ENCODE data around the gene HAGH. TPM values are rescaled to one million over a fixed set of nuclear protein-coding genes. Genes with fewer than 3 reads are reported as not detected.
A peak's percentile ranks its signal among the peaks of the same experiment; 100 is the strongest.

HAGH gene
- total RNA-seq, 1 donor from 2014 or later = 57.0 TPM

DNA sequence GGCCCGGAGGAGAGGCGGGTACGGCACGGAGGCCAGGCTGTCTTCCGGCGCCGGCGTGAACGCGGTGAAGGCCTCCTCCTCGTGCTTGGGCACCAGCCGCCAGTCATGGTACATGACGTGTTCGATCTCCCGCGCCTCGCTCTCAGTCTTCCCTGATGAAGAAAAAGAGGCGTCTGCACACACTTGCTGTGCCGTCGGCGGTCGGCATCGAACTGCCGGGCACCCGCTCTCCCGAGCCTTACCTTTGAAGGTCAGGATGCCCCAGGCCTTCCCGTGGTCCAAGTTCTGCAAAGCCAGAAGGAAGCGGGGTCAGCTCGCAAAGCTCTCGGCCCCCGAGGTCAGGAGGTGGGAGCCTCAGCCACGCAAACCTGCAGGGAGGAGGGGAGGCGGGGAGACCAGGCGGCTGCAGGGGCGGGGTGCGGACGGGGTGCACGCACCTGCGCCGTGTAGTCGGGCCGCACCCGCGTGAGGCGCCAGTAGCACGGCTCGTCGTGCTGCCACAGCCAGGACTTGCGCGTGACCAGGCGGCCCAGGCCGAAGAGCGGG is 54.2 kb downstream of the HAGH start, which contains the start of gene EME2:
Gene EME2 (plus strand): TSS at position 449 of the 546 bp plus-strand sequence. CDS start 418 bp downstream, outside the sequence.
- Mint-ChIP-seq H3K4me3 (ENCODE audit: unreplicated experiment) (peak within 1 kb of the TSS; percentile 91), H3K4me1 (ENCODE audit: unreplicated experiment) (peaks cover 20% of the 10 kb centered on the region), H3K27ac (ENCODE audit: unreplicated experiment) (peak within 1 kb of the TSS; percentile 83), H3K27me3 (ENCODE audit: unreplicated experiment) (no peaks in the 10 kb centered on the region), H3K9me3 (ENCODE audit: unreplicated experiment) (no peaks in the 10 kb centered on the region), H3K36me3 (ENCODE audit: unreplicated experiment) (peaks cover 5% of the 10 kb centered on the region)
- TF ChIP-seq CTCF (IDR thresholded peaks at IDR 0.05) = no peak
- DNase-seq (ENCODE audit: extremely low spot score, unreplicated experiment) = no peak

GRCh38 chr16:1771864-1772361 is 54.7 kb downstream of the HAGH start:
- DNase-seq (ENCODE audit: extremely low spot score, unreplicated experiment) = no peak
- TF ChIP-seq CTCF (IDR thresholded peaks at IDR 0.05) = no peak
- peak overlapping the region; percentile 91 for H3K4me3 Mint-ChIP-seq (ENCODE audit: unreplicated experiment)
- peaks cover 20% of the 10 kb centered on the region for H3K4me1 Mint-ChIP-seq (ENCODE audit: unreplicated experiment)
- H3K27me3 Mint-ChIP-seq (ENCODE audit: unreplicated experiment) = no peaks in the 10 kb centered on the region
- peak overlapping the region; percentile 83 for H3K27ac Mint-ChIP-seq (ENCODE audit: unreplicated experiment)
- no peaks in the 10 kb centered on the region for H3K9me3 Mint-ChIP-seq (ENCODE audit: unreplicated experiment)
- peaks cover 5% of the 10 kb centered on the region for H3K36me3 Mint-ChIP-seq (ENCODE audit: unreplicated experiment)

DNA sequence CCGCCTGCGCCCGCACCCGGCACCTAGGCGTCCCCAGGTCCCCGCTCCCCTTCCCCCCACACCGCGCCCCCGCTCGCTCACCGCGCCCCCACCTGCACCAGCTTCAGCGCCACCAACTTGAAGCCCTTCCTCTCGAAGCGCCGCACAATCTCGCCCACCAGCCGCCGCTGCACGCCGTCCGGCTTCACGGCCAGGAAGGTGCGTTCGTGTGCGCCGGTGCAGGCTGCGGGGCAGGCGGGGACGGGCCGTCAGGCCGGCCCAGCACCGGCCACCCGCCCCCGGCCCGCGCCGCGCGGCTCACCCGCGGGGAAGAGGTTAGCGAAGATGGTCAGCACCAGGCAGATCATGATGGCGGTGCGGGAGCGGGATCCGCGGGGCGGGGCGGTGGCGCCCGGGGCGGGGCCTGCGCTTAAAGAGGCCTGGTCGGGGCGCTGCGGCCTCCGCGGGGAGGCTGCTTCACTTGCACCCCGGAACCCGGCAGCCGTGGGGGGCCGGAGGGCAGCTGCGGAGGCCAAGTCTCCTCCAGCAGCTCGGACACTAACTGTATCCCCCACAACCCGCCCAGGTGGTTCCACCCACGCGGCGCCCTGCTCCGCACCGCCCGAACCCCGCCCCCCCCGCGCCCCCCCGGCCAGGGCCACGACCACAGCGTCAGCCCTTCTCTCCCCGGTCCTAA is 55.3 kb downstream of the HAGH start, which contains the start of gene NME3:
Gene NME3 (minus strand): TSS at position 356 of the 676 bp plus-strand sequence. CDS start 9 bp downstream, at position 347.
- peaks cover 20% of the 10 kb centered on the region for H3K4me1 Mint-ChIP-seq (ENCODE audit: unreplicated experiment)
- TF ChIP-seq CTCF (IDR thresholded peaks at IDR 0.05) = no peak
- peaks cover 5% of the 10 kb centered on the region for H3K36me3 Mint-ChIP-seq (ENCODE audit: unreplicated experiment)
- no peaks in the 10 kb centered on the region for H3K9me3 Mint-ChIP-seq (ENCODE audit: unreplicated experiment)
- no peak for DNase-seq (ENCODE audit: extremely low spot score, unreplicated experiment)
- H3K27me3 Mint-ChIP-seq (ENCODE audit: unreplicated experiment) = no peaks in the 10 kb centered on the region
- peak within 1 kb of the TSS; percentile 83 for H3K27ac Mint-ChIP-seq (ENCODE audit: unreplicated experiment)
- H3K4me3 Mint-ChIP-seq (ENCODE audit: unreplicated experiment) = peak within 1 kb of the TSS; percentile 91

GRCh38 chr16:1770328-1771187 is 56.1 kb downstream of the HAGH start:
- no peaks in the 10 kb centered on the region for H3K27me3 Mint-ChIP-seq (ENCODE audit: unreplicated experiment)
- no peak for DNase-seq (ENCODE audit: extremely low spot score, unreplicated experiment)
- peaks cover 20% of the 10 kb centered on the region for H3K4me1 Mint-ChIP-seq (ENCODE audit: unreplicated experiment)

More at GRCh38 chr16:1770328-1771187, 56.1 kb downstream of the HAGH start:
- Mint-ChIP-seq H3K27ac (ENCODE audit: unreplicated experiment) (no peak overlapping the region), H3K36me3 (ENCODE audit: unreplicated experiment) (peaks cover 5% of the 10 kb centered on the region), H3K4me3 (ENCODE audit: unreplicated experiment) (peak overlapping the region; percentile 66), H3K9me3 (ENCODE audit: unreplicated experiment) (no peaks in the 10 kb centered on the region)
- TF ChIP-seq CTCF (IDR thresholded peaks at IDR 0.05) = no peak
